Daoy (cell line): ENCODE results near the gene SERPINC1. TPM values are rescaled to one million over a fixed set of nuclear protein-coding genes. Genes with fewer than 3 reads are reported as not detected.
"Not testable (repeated sequence)": the region's sequence is repeated elsewhere in the genome, so short reads cannot be mapped to it uniquely, and the experiment has no call there.

Experiments
- DNase-seq: peaks from one replicate; pipeline ENCODE4 v3.0.0-alpha.2; 2015; ENCODE audit warnings: low read depth
- total RNA-seq: library from RNA; depleted of rRNA; stranded (reverse); fragments of >200 nt; shearing (Covaris generic); gene quantifications from 2 replicates; pipeline ENCODE4 v1.2.3, GENCODE V29; 2014; rRNA removed

The SERPINC1 gene
- total RNA-seq = not detected in 2 replicates

DNA sequence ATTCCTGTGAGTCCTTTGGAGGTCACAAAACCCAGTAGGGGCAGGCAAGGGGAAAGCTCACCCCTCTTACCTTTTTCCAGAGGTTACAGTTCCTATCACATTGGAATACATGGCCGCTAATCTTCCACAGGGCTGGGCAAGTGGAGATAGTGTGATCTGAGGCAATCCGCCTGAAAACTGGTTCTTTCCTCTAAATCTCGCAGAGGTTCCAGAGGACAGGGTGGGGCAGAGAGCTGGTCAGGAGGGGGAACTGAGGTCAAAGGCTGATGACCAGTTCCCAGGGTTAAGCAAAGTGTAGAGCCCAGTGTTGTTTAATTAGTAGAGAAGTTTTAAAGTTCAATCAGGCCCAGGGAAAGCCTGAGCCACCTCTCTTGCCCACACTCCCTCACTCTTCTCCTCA, at the start of gene SERPINC1:
TSS of gene SERPINC1 (minus strand) at position 179 of the 400 bp plus-strand sequence. CDS start at position 111, 68 bp downstream.
- DNase-seq = no peak

DNA sequence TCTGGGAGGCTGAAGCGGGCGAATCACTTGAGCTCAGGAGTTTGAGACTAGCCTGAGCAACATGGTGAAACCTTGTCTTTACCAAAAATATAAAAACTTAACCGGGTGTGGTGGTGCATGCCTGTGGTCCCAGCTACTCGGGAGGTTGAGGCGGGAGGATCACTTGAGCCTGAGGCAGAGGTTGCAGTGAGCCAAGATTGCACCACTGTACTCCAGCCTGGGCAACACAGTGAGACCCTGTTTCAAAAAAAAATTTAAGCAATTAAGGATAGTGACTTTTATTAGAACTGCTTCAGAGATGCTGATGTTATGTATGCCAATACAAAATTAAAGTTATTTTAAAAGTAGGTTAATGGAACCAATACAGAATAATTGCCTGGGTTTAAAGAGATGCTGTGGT, 48.8 kb upstream of the SERPINC1 start:
- not testable (repeated sequence) for DNase-seq

DNA sequence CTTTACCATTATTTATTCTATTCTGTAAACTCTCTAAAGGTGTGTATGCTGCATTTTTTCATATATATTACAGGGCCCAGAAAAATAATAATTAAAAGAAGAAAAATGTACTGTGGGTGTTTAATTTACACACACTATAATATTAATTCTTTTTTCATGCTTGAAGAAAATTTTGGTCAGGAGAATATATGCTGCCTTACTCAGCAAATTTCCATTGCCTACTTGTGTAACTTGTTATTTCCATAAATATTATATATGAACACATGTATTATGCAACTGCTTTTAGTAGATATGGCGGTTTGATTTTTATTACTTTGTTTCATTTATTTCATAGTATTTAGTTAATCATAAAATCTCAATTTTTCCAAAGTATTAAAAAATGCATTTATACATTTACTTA, 46.4 kb upstream of the SERPINC1 start:
- DNase-seq = no peak

DNA sequence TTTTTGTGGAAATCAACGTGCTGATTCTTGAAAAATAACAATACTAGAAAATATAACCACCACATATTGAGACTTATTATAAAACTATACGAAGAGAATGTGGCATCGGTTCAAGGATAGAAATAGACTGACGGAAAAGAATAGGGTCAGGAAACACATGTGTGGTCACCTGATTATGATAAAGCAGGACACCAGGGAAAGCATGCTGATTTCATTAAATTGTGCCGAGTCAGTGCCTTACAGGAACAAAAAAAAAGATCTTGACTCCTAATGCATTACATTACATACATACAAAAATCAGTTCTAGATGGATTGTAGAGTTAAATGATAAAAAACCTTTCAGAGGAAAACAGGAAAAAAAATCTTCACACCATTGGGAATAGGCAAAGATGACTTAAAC, 43.5 kb upstream of the SERPINC1 start:
- no peak for DNase-seq

DNA sequence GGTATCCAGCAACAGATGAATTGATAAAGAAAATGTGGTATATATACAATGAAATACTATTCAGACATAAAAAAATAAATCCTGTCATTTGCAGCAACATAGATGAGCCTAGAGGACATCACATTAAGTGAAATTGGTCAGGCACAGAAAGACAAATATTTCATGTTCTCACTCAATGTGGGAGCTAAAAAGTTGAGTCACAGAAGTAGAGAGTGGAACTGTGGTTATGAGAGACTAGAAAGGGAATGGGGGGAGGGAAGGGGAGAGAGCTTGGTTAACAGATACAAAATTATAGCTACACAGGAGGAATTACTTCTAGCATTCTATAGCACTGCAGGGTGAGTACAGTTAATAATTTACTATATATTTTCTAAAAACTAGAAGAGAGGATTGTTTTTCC, 37.1 kb upstream of the SERPINC1 start:
- DNase-seq = no peak

- no peak for DNase-seq
Measured at GRCh38 chr1:173948594-173948993, 31.5 kb upstream of the SERPINC1 start.

DNA sequence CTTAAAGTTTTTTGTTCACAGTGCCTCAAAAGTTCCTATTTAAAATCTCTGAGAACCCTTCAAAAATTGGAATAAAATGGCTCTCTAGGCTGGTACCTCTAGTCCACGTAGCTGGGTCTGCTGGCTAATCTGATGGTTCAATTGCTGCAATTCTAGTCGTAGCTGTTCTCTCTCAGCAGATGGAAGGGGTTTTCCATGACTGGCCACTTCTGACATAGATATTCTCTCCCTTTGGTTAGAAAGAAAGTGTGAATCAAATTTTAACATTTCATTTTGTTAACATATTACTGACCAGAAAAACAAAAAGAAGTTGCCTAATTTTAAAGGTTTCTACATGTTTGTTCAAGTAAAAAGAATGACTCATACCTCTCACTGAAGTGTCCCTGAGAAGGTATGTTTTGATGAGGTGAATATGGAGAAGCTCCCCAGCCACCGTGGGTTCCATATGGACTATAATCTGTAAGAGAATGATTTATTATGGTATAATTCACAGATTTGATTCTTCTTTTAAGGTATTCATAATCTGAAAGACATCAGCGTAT, 29.3 kb upstream of the SERPINC1 start:
- DNase-seq = no peak

- DNase-seq = no peak
Measured at GRCh38 chr1:173937062-173937461, 19.9 kb upstream of the SERPINC1 start.

- DNase-seq = no peak
Measured at GRCh38 chr1:173934440-173934839, 17.3 kb upstream of the SERPINC1 start.

GRCh38 chr1:173930541-173930940, 13.4 kb upstream of the SERPINC1 start:
- DNase-seq = not testable (repeated sequence)

DNA sequence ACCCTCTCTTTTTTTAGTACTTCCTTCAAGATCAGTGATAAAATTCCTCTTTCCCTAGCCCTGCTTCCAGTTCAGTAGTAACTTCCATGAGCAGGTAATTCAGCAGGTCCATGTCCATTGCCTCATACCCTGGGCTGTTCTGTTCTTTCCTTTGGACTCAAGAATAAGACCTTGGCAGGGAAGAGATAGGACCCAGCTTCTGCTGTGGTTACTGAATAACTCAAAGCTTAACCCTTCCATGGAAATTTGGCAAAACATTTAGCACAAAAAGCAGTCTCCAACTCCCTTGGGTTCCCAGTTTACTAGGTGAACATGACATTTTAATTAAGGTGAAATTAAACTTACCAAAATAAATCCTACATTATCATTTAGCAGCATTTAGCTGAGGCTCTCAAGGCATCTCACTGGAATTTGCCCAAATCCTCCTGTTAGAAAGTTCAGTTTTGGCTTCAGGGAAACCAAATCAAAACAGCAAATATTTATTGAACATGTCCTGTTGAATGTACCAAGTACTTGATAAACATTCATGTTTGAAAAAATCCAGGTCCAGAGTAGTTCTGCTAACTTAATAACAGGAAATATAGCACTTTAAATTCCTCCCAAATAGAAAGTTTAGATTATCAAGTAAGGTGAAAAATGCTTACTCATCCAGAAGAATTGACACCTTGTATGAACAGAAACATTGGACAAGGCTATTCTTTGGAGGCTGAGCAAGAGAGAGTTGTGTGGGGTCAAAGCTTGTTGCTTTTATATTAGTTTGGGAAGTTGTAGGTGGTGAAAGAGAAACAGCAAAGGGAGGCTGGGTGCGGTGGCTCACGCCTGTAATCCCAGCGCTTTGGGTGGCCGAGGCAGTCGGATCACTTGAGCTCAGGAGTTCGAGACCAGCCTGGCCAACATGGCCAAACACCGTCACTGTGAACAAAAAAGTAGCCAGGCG, 8.4 kb upstream of the SERPINC1 start:
- DNase-seq = no peak

DNA sequence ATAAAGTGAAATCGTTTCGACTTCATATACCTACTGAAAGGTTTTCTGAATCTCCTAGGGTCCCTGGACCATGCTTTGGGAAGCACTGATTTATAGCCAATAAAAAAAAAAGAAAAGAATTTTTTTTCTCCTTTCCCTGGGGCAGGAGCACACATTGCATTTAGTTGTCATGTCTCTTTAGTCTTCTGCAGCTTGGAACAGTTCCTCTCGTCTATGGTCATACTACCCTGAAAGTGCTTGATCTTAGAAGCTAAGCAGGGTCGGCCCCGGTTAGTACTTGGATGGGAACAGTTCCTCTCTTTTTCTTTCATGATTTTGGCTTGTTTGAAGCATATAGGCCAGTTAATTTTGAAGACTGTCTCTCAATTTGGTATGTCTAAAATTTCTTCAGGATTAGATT, 3.7 kb upstream of the SERPINC1 start:
- DNase-seq = no peak

GRCh38 chr1:173917635-173918493, 737 bp upstream of the SERPINC1 start:
- no peak for DNase-seq

DNA sequence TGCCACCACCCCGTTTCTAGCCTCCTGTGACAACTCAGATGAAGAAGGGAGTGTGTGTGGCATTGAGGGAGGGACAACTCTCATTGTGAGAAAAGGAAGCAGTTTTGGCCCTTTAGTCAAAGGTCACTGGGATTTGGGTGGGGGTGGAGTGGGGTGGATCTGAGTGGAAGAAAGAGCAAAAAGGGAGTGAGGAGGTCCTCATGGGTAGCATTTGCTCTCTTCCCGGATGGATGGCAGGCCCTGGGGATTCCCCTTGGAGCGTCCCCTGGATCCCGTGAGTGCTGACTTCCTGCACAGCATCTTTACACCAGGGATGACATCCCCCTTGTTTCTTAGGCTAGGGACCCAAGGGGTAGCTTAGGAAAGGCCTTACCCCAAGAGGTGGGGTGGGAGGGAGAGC, 460 bp downstream of the SERPINC1 start:
- no peak for DNase-seq

GRCh38 chr1:173915596-173915995, 1.5 kb downstream of the SERPINC1 start:
- DNase-seq = no peak

DNA sequence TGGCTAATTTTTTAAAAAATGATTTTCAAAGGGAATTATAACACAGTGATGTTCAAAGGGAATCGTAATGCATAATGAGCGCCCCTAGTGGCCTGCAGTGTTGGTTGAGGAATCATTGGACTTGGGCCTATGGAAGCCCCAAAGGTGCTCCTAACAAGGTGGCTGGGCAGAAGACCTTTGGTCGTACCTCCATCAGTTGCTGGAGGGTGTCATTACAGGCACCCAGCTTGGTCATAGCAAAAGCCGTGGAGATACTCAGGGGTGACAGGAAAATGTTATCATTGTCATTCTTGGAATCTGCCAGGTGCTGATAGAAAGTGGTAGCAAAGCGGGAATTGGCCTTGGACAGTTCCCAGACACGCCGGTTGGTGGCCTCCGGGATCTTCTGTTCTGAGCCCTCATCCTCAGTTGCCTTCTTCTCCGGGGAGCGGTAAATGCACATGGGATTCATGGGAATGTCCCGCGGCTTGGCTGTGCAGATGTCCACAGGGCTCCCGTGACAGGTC, 2.7 kb downstream of the SERPINC1 start:
- DNase-seq = peak; percentile 51

- DNase-seq = no peak
Measured at GRCh38 chr1:173913111-173913510, 4.0 kb downstream of the SERPINC1 start.

- DNase-seq = no peak
Measured at GRCh38 chr1:173903827-173904531, 13.1 kb downstream of the SERPINC1 start.

DNA sequence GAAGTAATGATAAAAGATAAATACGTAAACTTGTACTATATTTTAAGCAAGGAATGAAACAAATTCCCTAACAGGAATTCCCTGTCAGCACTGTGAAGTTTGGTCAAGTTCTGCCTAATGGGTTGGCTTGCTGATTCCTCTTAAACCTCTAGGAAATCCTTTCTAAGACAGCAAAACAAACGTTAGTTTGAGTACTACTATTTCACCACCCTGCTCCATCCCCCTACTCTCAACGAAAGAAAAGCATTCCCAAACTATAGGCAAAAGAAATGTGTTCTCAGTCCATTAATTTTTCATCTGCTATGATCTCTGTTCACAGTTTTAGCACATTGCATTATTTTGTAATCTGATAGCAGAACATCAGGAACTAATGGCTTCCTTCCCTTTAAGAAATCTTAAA, 16.1 kb downstream of the SERPINC1 start:
- DNase-seq = no peak

GRCh38 chr1:173900427-173900826, 16.7 kb downstream of the SERPINC1 start:
- DNase-seq = no peak

DNA sequence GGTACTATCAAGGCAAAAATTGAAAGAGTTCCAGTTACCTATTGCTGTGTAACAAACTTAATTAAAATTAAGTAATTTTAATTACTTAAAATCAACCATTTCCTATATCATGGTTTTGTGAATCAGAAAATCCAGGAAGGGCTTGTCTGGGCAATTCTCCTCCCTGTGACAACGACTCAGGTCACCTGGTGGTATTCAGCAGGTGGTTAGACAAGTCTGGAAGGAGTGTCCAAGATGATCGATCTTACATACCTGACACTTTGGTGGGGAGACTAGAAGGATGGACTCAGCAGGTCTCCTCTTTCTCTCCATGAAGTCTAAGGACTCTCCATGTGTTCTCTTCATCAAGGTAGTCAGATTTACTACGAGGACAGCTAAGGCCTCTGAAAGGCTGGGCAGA, 22.9 kb downstream of the SERPINC1 start:
- no peak for DNase-seq
